Mesendoderm (in vitro differentiated cells): ENCODE results near the gene CENPK.

Experiments
- DNase-seq: peaks from one replicate; pipeline ENCODE4 v3.0.0; 2013
- H2AK5ac ChIP-seq: 2 replicates; pipeline ENCODE4 v1.6.1; 2013; ENCODE audit warnings: low read length, inconsistent platforms
- H2BK120ac ChIP-seq: 2 replicates; pipeline ENCODE4 v1.6.1; 2013; ENCODE audit warnings: low read depth, mild to moderate bottlenecking, low read length, moderate library complexity, mixed read lengths
- H2BK15ac ChIP-seq: replicated peaks from 2 replicates; pipeline ENCODE4 v1.6.1; 2013; ENCODE audit warnings: low read depth, mild to moderate bottlenecking, moderate library complexity
- H2BK5ac ChIP-seq: 2 replicates; pipeline ENCODE4 v1.6.1; 2013; ENCODE audit warnings: low read length, inconsistent platforms
- H3K18ac ChIP-seq: 2 replicates; pipeline ENCODE4 v1.6.1; 2013; ENCODE audit warnings: mild to moderate bottlenecking, low read length, mixed read lengths
- H3K23ac ChIP-seq: one replicate; pipeline ENCODE4 v1.6.1; 2013; ENCODE audit warnings: low read length
- H3K27ac ChIP-seq: 2 replicates; pipeline ENCODE4 v1.5.1; 2013; ENCODE audit warnings: low read depth, mild to moderate bottlenecking, inconsistent platforms, low read length, moderate library complexity
- H3K27me3 ChIP-seq: 2 replicates; pipeline ENCODE4 v1.6.1; 2013; ENCODE audit warnings: low read length, control low read depth, mild to moderate bottlenecking, inconsistent platforms; ENCODE audit not compliant: insufficient read depth, poor library complexity
- H3K36me3 ChIP-seq: 2 replicates; pipeline ENCODE4 v1.6.1; 2013; ENCODE audit warnings: low read length, inconsistent platforms; ENCODE audit not compliant: control insufficient read depth, insufficient read depth
- H3K4ac ChIP-seq: one replicate; pipeline ENCODE4 v1.6.1; 2013; ENCODE audit warnings: low read depth, mild to moderate bottlenecking, low read length, moderate library complexity
- H3K4me1 ChIP-seq: 2 replicates; pipeline ENCODE4 v1.6.1; 2013; ENCODE audit warnings: low read depth, low read length, inconsistent platforms; ENCODE audit not compliant: control insufficient read depth
- H3K4me2 ChIP-seq: 2 replicates; pipeline ENCODE4 v1.6.1; 2013; ENCODE audit warnings: low read length
- H3K4me3 ChIP-seq: 2 replicates; pipeline ENCODE4 v1.5.1; 2013; ENCODE audit warnings: mild to moderate bottlenecking, low read length
- H3K56ac ChIP-seq: one replicate; pipeline ENCODE4 v1.6.1; 2013; ENCODE audit warnings: low read length
- H3K79me1 ChIP-seq: 2 replicates; pipeline ENCODE4 v1.6.1; 2013; ENCODE audit warnings: low read length, inconsistent platforms
- H3K79me2 ChIP-seq: 2 replicates; pipeline ENCODE4 v1.6.1; 2013; ENCODE audit warnings: mild to moderate bottlenecking, low read length; ENCODE audit not compliant: control insufficient read depth, insufficient read depth
- H3K9ac ChIP-seq: 2 replicates; pipeline ENCODE4 v1.6.1; 2013; ENCODE audit warnings: low read length, inconsistent platforms
- H4K5ac ChIP-seq: one replicate; pipeline ENCODE4 v1.6.1; 2013; ENCODE audit warnings: low read length
- H4K8ac ChIP-seq: one replicate; pipeline ENCODE4 v1.6.1; 2013; ENCODE audit warnings: low read depth, mild to moderate bottlenecking, control low read depth, low read length, moderate library complexity
- WGBS: extraction: QIAGEN DNeasy Blood & Tissue Kit; methylation state at CpG from one replicate; pipeline ENCODE4 v1.1.7; 2013; ENCODE audit warnings: low lambda C conversion rate, missing lambda C conversion rate; ENCODE audit not compliant: insufficient coverage; ENCODE audit errors: extremely low coverage; 5-methylcytosine and 5-hydroxymethylcytosine counted together

CENPK gene

DNA sequence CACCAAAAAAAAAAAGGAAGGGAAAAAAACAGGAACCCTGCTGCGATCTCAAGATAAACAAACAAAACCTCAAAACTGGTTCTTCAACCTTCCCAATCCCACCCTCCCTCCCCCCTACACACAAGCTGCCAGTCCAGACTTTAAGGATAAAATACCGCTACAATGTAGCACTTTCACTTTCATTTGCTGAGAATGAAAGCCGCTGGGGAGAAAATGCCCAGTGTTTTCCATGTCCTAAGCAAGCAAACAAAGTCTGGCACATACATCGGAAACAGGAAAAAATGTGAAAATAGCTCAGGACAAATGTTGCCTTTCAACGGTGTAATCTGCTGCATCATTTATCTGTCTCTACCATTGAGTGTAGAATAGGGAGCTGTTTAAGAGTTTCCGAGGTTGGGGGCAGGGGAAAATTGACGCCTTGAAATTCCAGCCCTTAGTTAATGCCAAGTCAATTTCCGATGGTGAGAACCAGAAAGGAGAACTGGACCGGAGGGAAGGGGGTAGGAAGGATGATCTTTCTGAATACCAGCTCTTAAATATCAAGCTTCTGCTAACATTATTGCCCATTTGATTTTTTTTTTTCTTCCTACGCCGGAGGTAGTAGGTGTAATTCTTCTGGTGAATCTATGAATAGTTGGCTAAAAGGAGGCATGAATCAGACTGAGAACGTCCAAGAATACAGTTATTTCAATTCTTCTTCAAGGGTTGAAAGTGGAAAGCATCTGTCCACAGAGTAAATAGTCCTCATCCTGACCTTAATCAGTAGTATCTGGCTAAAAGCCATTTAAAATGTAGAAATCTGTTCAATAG lies 80.0 kb downstream of the CENPK start:
- H3K79me2 ChIP-seq: no peaks in the 10 kb centered on the region
- no peaks in the 10 kb centered on the region for H3K36me3 ChIP-seq
- H3K4ac ChIP-seq: no peak overlapping the region
- H3K4me2 ChIP-seq: peak overlapping the region; percentile 90
- H3K27ac ChIP-seq: peak overlapping the region; percentile 25
- no CpG with 5 or more reads among the region's 12 CpGs for WGBS
- no peak overlapping the region for H4K8ac ChIP-seq
- H2BK5ac ChIP-seq: no peak overlapping the region
- H2BK120ac ChIP-seq: no peak overlapping the region
- no peak overlapping the region for H2AK5ac ChIP-seq
- H3K18ac ChIP-seq: peak overlapping the region; percentile 25
- H3K56ac ChIP-seq: peak overlapping the region; percentile 59
- H3K9ac ChIP-seq: peak overlapping the region; percentile 43
- peak overlapping the region; percentile 13 for H3K4me3 ChIP-seq
- H4K5ac ChIP-seq: no peak overlapping the region
- H3K27me3 ChIP-seq: no peaks in the 10 kb centered on the region
- peaks cover 5% of the 10 kb centered on the region for H3K4me1 ChIP-seq
- no peak overlapping the region for H2BK15ac ChIP-seq
- peak; percentile 86 for DNase-seq
- no peak overlapping the region for H3K23ac ChIP-seq
- H3K79me1 ChIP-seq: no peaks in the 10 kb centered on the region

GRCh38 chr5:65482296-65482735 lies 80.7 kb downstream of the CENPK start:
- no peak overlapping the region for H3K4me3 ChIP-seq
- peak overlapping the region; percentile 31 for H3K18ac ChIP-seq
- no peak overlapping the region for H3K27ac ChIP-seq
- no peak for DNase-seq
- no peaks in the 10 kb centered on the region for H3K79me2 ChIP-seq
- no peaks in the 10 kb centered on the region for H3K36me3 ChIP-seq
- no peak overlapping the region for H3K4ac ChIP-seq
- H4K8ac ChIP-seq: no peak overlapping the region
- H3K27me3 ChIP-seq: no peaks in the 10 kb centered on the region
- peak overlapping the region; percentile 63 for H3K56ac ChIP-seq
- peak overlapping the region; percentile 90 for H3K4me2 ChIP-seq
- WGBS: no CpG with 5 or more reads among the region's 6 CpGs
- no peak overlapping the region for H2BK15ac ChIP-seq
- no peaks in the 10 kb centered on the region for H3K79me1 ChIP-seq
- no peak overlapping the region for H2AK5ac ChIP-seq
- no peak overlapping the region for H4K5ac ChIP-seq
- no peak overlapping the region for H2BK5ac ChIP-seq
- no peak overlapping the region for H2BK120ac ChIP-seq
- no peak overlapping the region for H3K23ac ChIP-seq
- H3K4me1 ChIP-seq: peaks cover 5% of the 10 kb centered on the region
- H3K9ac ChIP-seq: peak overlapping the region; percentile 60

DNA sequence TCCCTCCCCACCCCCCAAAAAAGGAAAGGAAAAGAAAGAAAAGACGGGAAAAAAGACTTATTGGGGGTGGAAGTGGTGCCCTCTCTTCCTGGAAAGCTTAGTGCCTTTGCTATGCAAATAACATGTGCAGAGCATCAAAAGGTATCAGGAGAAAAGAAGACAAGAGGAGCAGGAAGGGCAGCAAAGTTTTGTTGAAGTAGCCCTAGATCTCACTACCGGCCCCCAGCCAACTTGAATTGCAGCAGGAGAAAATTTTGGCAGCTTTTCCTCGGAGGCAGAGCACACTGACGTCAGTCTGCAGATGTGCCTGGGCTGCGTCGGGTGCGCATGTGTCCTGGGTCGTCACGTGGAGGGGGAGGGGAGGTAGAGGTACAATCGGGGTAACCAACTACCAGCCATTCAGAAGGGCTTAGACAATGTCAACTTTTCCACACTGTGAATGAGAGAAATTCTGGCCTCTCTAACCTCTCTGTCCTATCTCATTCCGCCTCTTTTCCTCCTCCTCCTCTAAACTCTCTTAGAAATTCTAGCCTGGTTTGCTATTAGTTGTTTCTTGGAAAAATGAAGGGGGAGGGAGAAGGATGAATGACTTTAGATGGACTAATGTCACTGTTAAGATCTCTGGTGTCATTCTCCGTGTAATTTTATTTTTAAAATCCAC lies 81.2 kb downstream of the CENPK start, which contains the start of gene ADAMTS6:
Gene ADAMTS6 (minus strand): TSS at position 286 of the 661 bp plus-strand sequence. CDS start 8,247 bp downstream, outside the sequence.
- peak within 1 kb of the TSS; percentile 71 for H3K27ac ChIP-seq
- peak; percentile 93 for DNase-seq

DNA sequence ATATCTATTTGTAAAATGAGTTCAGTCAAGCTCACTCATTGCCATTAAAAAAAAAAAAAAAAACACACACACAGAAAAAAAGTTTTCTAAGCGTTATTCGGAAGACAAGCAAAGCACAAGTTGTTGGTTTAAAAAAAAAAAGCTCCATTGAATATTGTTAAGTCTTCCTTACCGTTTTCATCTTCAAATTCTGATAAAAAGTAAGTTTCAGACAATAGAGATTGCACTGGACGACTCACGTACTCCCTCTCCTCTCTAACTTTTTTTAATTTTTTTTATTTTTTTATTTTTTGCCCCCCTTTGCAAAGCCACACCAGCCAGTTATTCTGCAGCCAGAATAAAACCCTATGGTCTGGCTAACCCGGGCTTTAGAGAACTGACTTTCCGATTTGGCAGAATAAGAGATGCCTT lies 81.8 kb downstream of the CENPK start:
- H3K56ac ChIP-seq: peak overlapping the region; percentile 76
- peak overlapping the region; percentile 25 for H3K4me3 ChIP-seq
- no CpG with 5 or more reads among the region's 7 CpGs for WGBS
- peak overlapping the region; percentile 95 for H3K18ac ChIP-seq
- H3K27me3 ChIP-seq: no peaks in the 10 kb centered on the region
- H3K9ac ChIP-seq: peak overlapping the region; percentile 68
- H4K8ac ChIP-seq: no peak overlapping the region
- peaks cover 5% of the 10 kb centered on the region for H3K4me1 ChIP-seq
- no peak overlapping the region for H4K5ac ChIP-seq
- no peaks in the 10 kb centered on the region for H3K79me2 ChIP-seq
- H3K27ac ChIP-seq: peak overlapping the region; percentile 71
- no peaks in the 10 kb centered on the region for H3K36me3 ChIP-seq
- H3K4ac ChIP-seq: no peak overlapping the region
- H2BK120ac ChIP-seq: peak overlapping the region; percentile 8
- H3K79me1 ChIP-seq: no peaks in the 10 kb centered on the region
- no peak overlapping the region for H2AK5ac ChIP-seq
- no peak overlapping the region for H3K23ac ChIP-seq
- DNase-seq: no peak
- H2BK5ac ChIP-seq: no peak overlapping the region
- peak overlapping the region; percentile 90 for H3K4me2 ChIP-seq
- no peak overlapping the region for H2BK15ac ChIP-seq

More for the DNA sequence above, 81.2 kb downstream of the CENPK start, which contains the start of gene ADAMTS6:
- H3K79me1 ChIP-seq: no peaks in the 10 kb centered on the region
- H3K4me2 ChIP-seq: peak within 1 kb of the TSS; percentile 92
- no peaks in the 10 kb centered on the region for H3K36me3 ChIP-seq
- peak within 1 kb of the TSS; percentile 6 for H2BK5ac ChIP-seq
- H4K8ac ChIP-seq: no peak within 1 kb of the TSS
- H3K18ac ChIP-seq: peak within 1 kb of the TSS; percentile 95
- H3K4me1 ChIP-seq: peaks cover 5% of the 10 kb centered on the region
- peak within 1 kb of the TSS; percentile 88 for H3K56ac ChIP-seq
- H2BK15ac ChIP-seq: peak within 1 kb of the TSS; percentile 79
- WGBS: no CpG with 5 or more reads among the region's 12 CpGs
- no peaks in the 10 kb centered on the region for H3K27me3 ChIP-seq
- H3K9ac ChIP-seq: peak within 1 kb of the TSS; percentile 75
- no peak within 1 kb of the TSS for H4K5ac ChIP-seq
- peak within 1 kb of the TSS; percentile 8 for H2BK120ac ChIP-seq
- H3K4me3 ChIP-seq: peak within 1 kb of the TSS; percentile 62
- no peak within 1 kb of the TSS for H3K4ac ChIP-seq
- no peaks in the 10 kb centered on the region for H3K79me2 ChIP-seq
- H2AK5ac ChIP-seq: no peak within 1 kb of the TSS
- peak within 1 kb of the TSS; percentile 16 for H3K23ac ChIP-seq

GRCh38 chr5:65480306-65480865 lies 82.6 kb downstream of the CENPK start:
- Histone ChIP-seq H4K5ac (no peak overlapping the region), H3K36me3 (no peaks in the 10 kb centered on the region), H3K18ac (peak overlapping the region; percentile 44), H3K4me1 (peaks cover 5% of the 10 kb centered on the region), H3K27me3 (no peaks in the 10 kb centered on the region), H2BK15ac (peak overlapping the region; percentile 79), H3K4me3 (peak overlapping the region; percentile 62), H4K8ac (peak overlapping the region; percentile 76), H2BK120ac (no peak overlapping the region), H2AK5ac (no peak overlapping the region), H3K4me2 (peak overlapping the region; percentile 92), H3K4ac (no peak overlapping the region), H3K9ac (peak overlapping the region; percentile 75), H2BK5ac (peak overlapping the region; percentile 44), H3K79me2 (no peaks in the 10 kb centered on the region), H3K56ac (peak overlapping the region; percentile 88), H3K79me1 (no peaks in the 10 kb centered on the region), H3K23ac (peak overlapping the region; percentile 6), H3K27ac (no peak overlapping the region)
- no CpG with 5 or more reads among the region's 15 CpGs for WGBS
- DNase-seq: peak; percentile 39
